T47D (cell line): ENCODE results near the gene PROCA1.
"Not testable (repeated sequence)": the region's sequence is repeated elsewhere in the genome, so short reads cannot be mapped to it uniquely, and the experiment has no call there.

Experiments used
- DNase-seq, 2 experiments: peaks; one replicate each; pipeline versions ENCODE4 v3.0.0 to v3.0.0-alpha.2; 2011 to 2012; ENCODE audit warnings: low read depth in 1 of 2, low spot score in 1 of 2
- JUND ChIP-seq: IDR thresholded peaks from 2 replicates; pipeline ENCODE4 v1.6.1; 2012; ENCODE audit warnings: low read depth
- in situ Hi-C: cut with HindIII; loops from 2 replicates; pipeline ENCODE4 v1.10.0; 2016; ENCODE audit warnings: low sequenced_read_pairs, low pct_unique_long_range_greater_than_20kb

PROCA1 gene

DNA sequence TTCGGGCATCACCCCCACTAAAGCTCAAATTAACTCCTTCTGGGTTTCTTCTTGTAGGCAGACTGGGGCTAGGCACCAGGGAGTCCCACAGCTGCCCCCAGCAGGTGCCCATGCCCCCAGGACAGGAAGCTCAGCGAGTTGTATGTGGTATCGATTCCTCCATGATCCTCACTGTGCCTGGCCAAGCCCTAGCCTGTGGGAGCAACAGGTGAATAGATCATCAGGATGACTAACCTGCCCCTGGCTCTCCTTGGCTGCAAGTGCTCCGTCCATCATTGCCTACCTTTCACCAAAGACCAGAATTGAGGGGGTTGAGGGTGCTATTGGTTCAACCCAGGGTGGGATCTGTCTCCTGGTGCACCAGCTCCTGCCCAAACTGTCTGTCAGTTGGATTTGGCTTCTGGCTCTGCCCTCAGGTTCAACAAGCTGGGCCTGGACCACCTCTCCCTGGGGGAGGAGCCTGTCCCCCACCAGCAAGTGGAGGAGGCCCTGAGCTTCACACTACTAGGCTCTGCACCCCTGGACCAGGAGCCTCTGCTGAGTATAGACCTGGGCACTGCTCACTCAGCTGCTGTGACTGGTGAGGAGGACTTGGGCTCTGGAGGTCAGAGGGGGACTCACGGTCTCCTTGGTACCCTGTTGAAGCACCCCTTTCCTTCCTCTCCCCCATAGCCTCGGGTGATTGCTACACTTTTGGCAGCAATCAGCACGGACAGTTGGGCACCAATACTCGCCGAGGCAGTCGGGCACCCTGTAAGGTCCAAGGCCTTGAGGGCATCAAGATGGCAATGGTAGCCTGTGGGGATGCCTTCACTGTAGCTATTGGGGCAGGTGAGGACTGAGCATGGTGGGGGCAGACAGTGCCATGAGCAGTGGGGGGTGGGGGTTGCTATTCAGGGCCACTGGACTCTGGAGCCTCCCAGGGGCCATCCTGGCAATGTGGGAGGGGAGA is 29.0 kb upstream of the PROCA1 start:
- no peak for TF ChIP-seq JUND
- DNase-seq = no peak
- in situ Hi-C loops = no loop called here

DNA sequence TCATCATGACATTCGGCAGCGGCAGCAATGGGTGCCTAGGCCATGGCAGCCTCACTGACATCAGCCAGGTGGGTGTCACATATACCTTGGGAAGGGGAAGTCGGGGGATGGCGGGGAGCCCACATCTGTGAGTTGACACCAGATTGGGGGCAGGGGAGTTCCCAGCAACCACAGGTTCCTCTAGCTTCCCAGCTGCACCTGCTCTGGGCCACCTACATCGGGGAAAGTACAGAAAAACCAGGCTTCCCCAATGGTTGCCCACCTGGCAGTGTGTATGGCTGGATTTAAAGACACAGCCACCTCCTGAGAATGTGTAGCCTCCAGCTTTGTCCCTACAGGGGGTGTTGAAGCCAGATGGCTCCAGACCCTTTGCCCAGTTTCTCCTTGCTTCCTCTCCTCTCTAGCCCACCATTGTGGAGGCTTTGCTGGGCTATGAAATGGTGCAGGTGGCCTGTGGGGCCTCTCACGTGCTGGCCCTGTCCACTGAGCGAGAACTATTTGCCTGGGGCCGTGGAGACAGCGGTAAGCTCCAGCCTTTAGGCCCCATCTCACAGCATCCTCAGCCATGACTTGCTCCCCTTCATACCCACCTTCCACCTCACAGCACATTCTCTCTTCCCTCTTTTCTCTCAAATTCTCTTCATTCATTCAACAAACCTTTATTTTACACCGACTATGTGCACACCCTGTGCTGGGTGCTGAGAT is 27.1 kb upstream of the PROCA1 start:
- DNase-seq = no peak
- in situ Hi-C loops = no loop called here
- TF ChIP-seq JUND = no peak

DNA sequence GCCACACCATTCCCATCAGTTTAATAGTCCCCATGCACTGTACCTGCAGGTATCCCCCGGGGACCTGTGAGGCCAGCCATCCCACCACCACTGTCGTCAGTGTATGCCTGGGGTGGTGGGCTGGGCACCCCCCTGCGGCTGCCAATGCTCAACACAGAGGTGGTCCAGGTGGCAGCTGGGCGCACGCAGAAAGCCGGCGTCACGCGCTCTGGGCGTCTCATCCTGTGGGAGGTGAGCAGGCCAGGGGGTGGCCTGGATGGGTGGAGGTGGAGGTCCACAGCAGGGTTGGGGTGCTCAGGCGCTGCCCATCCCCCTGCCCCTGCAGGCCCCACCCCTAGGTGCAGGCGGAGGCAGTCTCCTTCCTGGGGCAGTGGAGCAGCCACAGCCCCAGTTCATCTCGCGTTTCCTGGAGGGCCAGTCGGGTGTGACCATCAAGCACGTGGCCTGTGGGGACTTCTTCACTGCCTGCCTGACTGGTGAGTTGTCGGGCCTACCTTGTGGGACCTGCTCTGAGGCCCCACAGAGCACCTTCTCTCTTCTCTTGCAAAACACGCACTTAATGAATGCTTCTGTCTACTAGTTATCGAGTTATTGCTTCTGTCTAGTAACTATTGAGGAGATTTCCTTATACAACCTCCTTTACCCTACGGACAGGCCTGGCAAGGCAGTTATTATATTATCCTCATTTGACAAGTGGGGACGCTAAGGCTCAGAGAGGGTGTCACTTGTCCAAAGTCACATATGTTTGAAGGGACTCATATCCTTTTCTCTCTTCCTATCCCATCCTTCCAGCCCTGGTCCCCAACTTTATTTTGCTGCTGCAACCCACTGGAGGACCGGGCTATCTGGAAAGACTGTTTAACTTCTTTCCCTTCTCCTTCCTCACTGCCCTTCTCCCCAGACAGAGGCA is 26.3 kb upstream of the PROCA1 start:
- TF ChIP-seq JUND = no peak
- in situ Hi-C loops = no loop called here
- no peak for DNase-seq

DNA sequence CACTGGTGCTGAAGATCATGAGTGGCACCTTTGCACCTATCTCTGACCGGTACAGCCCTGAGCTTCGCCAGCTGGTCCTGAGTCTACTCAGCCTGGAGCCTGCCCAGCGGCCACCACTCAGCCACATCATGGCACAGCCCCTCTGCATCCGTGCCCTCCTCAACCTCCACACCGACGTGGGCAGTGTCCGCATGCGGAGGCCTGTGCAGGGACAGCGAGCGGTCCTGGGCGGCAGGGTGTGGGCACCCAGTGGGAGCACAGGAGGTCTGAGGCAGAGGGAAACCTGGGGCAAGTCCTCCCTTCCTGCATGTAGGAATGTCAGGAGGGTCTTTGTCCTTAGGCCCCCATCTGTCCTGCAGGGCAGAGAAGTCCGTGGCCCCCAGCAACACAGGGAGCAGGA is 25.6 kb upstream of the PROCA1 start:
- in situ Hi-C loops = no loop called here
- TF ChIP-seq JUND = no peak

DNA sequence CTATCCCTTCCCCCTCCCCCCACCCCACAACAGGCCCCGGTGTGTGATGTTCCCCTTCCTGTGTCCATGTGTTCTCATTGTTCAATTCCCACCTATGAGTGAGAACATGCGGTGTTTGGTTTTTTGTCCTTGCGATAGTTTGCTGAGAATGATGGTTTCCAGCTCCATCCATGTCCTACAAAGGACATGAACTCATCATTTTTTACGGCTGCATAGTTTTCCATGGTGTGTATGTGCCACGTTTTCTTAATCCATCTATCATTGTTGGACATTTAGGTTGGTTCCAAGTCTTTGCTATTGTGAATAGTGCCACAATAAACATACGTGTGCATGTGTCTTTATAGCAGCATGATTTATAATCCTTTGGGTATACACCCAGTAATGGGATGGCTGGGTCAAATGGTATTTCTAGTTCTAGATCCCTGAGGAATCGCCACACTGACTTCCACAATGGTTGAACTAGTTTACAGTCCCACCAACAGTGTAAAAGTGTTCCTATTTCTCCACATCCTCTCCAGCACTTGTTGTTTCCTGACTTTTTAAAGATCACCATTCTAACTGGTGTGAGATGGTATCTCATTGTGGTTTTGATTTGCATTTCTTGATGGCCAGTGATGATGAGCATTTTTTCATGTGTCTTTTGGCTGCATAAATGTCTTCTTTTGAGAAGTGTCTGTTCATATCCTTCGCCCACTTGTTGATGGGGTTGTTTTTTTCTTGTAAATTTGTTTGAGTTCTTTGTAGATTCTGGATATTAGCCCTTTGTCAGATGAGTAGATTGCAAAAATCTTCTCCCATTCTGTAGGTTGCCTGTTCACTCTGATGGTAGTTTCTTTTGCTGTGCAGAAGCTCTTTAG is 24.5 kb upstream of the PROCA1 start:
- in situ Hi-C loops, DNase-seq: not testable (repeated sequence)

More for the DNA sequence above, 25.6 kb upstream of the PROCA1 start:
- DNase-seq = no peak

DNA sequence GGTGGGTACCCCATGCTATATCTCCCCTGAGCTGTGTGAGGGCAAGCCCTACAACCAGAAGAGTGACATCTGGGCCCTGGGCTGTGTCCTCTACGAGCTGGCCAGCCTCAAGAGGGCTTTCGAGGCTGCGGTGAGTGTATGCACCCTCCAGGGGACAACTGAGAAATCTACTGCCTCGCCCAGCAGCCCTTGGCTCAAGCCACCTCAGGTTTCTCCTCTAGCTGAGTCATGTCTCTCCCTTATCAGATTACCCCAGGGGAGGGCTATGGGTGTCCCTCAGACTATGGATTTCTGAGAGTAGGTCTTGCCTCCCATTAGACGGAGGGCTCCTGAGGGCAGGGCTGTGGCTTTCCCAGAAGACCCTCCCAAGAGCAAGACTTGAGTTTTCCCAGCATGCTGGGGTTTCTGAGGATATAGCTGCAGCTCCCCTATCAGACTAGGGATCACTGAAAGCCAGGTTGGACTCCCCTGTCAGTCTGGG is 23.6 kb upstream of the PROCA1 start:
- in situ Hi-C loops = no loop called here
- TF ChIP-seq JUND = no peak
- DNase-seq = no peak

DNA sequence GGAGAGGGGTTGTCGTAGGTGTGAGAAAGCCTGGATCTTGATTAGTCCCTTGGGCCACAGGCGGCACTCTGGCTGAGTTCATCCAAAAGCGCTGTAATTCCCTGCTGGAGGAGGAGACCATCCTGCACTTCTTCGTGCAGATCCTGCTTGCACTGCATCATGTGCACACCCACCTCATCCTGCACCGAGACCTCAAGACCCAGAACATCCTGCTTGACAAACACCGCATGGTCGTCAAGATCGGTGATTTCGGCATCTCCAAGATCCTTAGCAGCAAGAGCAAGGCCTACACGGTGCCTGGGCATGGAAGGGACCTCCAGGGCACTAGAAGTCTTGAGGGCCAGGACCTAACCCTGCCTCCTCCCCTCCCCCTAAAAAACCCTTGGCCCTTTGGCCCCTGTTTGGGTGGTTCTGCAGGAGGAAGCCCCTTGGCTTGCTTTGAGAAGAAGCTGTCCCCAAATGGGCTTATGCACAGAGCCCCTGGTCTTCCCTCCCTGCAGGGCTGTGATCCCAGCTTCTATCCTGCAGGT is 23.1 kb upstream of the PROCA1 start:
- in situ Hi-C loops = no loop called here
- DNase-seq = no peak
- TF ChIP-seq JUND = no peak

DNA sequence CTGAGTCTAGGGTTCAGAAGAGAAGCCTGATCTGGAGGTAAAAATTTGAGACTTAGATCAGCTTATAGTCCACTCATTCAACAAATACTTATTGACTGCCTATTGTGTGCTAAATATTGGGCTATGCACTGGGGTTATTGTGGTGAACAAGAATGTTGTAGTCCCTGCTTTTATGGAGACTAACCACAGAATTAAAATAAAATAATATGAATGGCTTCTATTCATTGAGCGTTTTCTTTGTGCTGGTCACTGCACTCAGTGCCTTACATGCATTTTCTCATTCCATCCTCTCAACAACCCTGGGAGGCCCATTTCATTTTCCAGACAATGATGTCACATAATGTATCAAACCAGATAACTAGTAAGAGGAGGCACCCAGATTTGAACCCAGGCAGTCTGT is 21.7 kb upstream of the PROCA1 start:
- no peak for TF ChIP-seq JUND
- no peak for DNase-seq
- in situ Hi-C loops = no loop called here

DNA sequence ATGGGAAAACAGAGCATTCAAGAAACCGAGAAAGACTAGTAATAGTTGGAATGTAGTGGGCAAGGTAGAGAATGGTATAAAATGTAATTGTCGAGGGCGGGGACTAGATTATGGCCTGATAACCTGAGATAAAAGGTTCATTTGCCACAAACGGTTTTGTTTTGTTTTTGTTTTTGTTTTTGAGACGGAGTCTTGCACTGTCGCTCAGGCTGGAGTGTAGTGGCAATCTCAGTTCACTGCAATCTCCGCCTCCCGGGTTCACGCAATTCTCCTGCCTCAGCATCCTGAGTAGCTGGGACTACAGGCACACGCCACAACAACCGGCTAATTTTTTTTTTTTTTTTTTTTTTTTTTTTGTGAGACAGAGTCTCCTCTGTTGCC is 18.3 kb upstream of the PROCA1 start:
- no peak for DNase-seq
- in situ Hi-C loops = no loop called here
- no peak for TF ChIP-seq JUND

DNA sequence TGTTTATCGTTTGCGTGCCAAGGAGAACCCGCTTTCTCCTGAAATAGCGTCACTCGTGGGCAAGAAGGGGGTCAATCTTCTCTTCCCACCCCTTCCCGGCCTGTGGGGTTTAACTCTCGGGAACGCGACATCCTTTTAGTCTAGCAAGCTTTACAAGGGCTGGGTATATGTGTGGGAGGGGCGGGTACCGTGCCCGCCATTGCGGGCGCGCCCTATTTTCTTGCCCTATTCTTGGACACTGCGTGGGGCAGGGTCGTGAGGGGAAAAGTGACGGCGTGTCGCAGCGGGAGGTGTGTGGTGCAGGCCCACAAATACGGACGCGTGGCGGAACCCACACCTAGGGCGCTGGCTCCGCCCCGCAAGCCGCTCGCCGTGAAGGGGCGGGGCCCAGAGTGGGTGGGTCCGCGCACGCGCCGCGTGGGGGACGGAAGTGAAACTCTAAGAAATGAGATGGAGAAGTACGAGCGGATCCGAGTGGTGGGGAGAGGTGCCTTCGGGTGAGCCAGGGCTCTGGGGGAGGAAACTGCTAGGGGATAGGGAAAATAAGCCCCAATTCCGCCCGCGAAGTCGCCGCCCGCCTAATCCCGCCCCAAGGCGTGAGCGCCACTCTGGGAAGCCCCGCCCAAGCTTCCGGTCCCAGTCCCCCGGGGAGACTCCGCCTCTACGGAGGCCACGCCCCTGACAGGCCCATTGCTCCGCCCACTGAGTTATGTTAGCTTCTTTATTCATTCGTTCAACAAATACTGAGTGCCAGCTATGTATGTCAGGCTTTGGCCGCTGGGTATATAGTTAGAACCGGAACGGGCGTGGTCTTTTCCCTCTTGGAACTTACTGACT is 16.9 kb upstream of the PROCA1 start, which contains the start of gene NEK8:
Gene NEK8, plus strand, starts transcription at position 425 of the 837 bp plus-strand sequence. Its CDS starts 26 bp downstream, at position 451.
- DNase-seq = peak; percentile 82 to 100
- in situ Hi-C loops = no loop called here
- no peak for TF ChIP-seq JUND
